Stimulated activated CD8-positive, alpha-beta memory T cell treated with anti-CD3 and anti-CD28 coated beads, Interleukin-7, amount 100 ng/mL, for 24 hours (primary cell): ENCODE results near the gene PON2.

ENCODE experiments used
- DNase-seq: peaks from one replicate; pipeline ENCODE4 v3.0.0-alpha.2; 2020; ENCODE audit warnings: low read depth

PON2 gene

DNA sequence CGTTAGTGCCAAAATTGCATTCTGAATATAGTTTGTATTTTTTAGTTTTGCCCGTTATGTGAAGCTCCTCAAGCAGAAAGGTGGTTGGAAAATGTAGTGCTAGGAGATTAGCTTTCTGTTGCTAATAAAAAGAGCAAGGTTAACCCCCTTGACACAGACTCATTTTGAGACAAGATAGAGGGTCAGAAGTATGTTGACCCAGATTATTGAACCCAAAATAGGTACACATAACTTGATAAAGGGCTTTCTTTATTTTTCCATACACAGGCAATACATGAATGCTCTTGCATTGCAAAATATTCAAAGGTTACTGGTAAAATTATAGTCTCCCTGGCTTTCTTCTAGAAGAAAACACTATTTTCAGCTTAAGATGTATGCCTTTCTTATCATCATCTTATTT lies 10.0 kb upstream of the PON2 start:
- DNase-seq: no peak

GRCh38 chr7:95441042-95441823 lies 6.4 kb upstream of the PON2 start:
- no peak for DNase-seq

- no peak for DNase-seq
Observed at GRCh38 chr7:95440394-95441038, 5.7 kb upstream of the PON2 start.

GRCh38 chr7:95436407-95436806 lies 1.6 kb upstream of the PON2 start:
- no peak for DNase-seq

GRCh38 chr7:95435422-95435780 lies 573 bp upstream of the PON2 start:
- no peak for DNase-seq

DNA sequence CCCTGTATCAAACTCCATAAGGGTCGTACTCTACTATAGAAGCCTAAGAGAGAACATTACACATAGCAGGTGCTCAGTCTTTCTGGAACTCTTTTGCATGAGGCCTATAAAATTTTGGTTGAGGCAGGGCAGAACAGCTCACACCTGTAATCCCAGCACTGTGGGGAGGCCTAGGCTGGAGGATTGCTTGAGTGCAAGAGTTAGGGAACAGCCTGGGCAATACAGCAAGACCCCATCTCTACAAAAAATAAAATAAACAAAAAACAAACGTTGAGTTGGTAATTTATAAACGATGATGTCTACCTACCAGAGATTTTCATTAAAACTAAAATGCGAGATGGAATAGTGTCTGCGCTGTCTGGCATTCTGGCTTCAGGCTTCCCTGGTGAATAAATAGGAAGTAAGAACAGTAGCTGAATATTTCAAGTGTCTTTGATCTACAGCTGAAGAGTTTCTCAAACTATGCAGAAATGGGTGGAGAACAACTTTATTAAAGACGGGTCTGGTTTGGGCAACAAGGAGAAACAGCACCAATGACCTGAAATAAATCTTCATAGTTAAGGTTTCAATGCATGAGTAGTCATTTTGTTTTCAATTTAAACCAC lies 774 bp downstream of the PON2 start:
- no peak for DNase-seq

GRCh38 chr7:95433129-95433528 lies 1.7 kb downstream of the PON2 start:
- DNase-seq: no peak

DNA sequence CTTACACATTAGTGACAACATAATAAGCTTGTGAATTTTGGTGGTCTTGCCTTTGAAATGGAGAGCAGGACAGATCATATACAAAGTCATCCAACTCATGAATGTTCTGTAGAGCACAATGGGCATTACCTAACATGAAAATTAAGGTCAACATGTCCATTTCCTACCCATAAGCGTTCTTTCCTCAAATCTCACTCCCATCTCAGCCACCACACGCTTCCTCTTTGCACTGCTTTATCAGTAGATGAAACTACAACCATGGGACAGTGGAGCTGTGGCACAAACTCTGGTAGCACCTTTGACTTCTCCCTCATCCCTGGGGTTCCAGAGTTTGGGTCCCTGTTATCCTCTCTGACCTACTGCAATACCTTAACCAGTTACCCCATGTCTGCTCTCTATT lies 2.2 kb downstream of the PON2 start:
- DNase-seq: no peak

DNA sequence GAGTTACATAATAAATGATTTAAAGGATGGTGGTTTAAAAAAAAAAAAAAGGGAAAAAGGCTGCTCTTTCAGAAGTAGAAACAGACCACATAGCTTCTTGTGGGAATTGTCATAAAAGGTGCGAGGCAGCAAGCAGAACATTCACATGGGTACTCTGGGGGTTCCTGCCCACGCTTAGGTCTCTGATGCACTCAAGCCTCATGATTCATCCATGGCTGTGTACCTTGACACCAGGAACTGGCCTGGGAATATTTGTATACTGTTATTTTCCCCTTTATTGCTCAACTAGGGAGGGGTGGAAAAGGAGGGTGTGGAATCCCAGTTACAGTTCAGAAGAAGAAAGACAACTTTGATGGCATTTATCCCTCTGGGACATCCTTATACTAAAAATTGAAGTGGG lies 4.0 kb downstream of the PON2 start:
- DNase-seq: no peak

- DNase-seq: no peak
Observed at GRCh38 chr7:95429241-95429990, 5.4 kb downstream of the PON2 start.

GRCh38 chr7:95427914-95428516 lies 6.8 kb downstream of the PON2 start:
- no peak for DNase-seq

- DNase-seq: no peak
Observed at GRCh38 chr7:95427166-95427565, 7.7 kb downstream of the PON2 start.

GRCh38 chr7:95425694-95426093 lies 9.1 kb downstream of the PON2 start:
- DNase-seq: no peak

DNA sequence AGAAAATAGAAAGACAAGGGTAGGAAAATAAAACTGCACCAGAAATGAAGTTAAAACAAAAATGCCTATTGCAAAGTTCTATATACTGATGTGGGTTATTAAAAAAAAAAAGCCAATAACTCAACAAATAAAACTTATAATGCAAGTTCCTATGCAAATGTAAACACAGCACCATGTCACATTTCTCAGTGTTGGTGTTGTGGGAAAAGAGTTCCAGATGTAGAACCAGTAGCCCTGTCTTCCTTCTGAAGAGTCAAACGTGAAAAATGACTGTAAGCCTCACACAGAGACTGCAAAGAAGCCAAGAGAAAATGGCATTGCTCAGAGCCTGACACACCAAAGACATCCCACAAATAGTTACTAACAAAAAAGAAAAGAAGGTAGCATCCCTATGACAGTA lies 10.1 kb downstream of the PON2 start:
- DNase-seq: no peak

DNA sequence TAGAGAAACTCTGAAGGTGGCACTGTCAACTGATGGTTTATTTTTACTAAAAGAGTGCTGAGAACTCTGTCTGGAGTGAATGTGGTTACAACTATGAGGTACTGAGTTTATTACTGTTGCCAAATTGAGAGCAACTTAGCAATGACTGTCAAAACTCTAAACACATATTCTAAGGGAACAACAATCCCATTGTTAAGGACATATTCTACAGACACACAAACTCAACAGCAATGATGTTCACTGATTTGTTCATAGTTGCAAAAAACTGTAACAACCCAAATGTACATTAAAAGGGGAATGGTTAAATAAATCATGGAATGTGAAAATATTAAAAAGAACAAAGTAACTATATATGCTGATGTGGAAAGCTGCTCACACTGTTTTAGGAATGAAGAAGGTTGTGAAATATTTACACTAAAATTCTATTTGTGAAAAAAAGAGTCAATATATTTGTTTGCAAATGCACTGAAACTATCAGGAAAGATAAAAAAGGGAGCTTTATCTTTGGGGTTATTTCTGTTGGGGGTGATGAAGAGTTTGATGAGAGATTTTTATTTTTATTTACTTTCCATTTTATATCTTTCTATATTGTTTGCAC lies 12.9 kb downstream of the PON2 start:
- DNase-seq: no peak

DNA sequence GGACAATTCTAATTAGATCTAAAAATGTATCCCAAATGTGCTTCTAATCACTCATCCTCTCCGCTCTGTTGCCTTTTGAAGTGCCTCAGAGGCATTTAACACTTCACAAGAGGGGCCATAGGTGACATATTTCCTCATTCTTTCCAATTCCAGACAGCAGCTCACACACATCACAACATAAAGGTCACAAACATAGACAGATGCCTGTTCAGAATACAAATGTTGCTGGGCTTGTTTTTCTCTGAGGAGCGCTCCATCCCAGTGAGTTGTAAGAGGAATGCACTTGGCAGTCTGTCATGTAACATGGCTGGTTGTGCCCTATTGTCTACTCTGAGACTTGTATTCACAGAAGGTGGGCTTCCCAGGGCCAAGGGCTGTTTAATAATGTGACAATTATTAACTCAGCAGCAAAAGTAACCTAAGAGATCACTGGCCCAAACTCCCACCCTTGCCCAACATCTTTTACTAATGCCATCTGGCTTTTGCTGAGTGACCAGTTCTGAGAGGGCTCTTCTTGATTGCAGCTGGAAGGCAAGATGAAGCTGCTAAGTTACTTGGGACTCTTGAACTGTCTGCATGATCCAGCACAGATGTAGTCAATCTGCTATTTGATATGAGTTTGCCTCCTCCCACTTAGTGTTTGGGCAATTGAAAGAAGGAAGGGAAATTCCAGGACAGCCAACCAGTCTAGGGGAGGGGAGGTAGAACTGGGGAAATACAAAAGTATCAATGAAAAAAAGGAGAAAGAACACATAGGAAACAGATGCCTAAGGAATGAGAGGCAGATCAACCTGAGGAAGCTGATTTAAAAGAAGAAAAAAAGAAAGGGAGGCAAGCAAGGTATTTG lies 13.6 kb downstream of the PON2 start:
- no peak for DNase-seq

DNA sequence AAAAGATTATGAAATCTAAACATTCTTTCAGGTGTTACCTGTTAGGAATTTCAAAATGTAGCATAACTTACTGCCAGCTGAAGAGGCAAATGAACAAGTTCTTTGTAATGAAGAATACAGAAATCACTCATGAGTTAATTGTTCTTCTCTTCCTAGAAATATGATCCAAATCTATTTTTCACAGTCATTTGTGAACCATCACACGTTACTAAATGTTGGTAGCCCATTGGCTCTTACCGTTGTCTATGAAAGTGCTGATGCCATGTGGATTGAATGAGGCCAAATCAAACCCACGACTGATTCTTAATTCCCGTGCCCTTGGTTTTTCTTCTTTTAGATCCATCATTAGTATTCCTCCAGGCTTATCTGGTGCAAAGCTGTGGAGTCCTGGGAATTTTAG lies 22.8 kb downstream of the PON2 start:
- no peak for DNase-seq

- no peak for DNase-seq
Observed at GRCh38 chr7:95411666-95412065, 23.2 kb downstream of the PON2 start.

GRCh38 chr7:95411036-95411435 lies 23.8 kb downstream of the PON2 start:
- no peak for DNase-seq

GRCh38 chr7:95407751-95408150 lies 27.1 kb downstream of the PON2 start:
- no peak for DNase-seq

DNA sequence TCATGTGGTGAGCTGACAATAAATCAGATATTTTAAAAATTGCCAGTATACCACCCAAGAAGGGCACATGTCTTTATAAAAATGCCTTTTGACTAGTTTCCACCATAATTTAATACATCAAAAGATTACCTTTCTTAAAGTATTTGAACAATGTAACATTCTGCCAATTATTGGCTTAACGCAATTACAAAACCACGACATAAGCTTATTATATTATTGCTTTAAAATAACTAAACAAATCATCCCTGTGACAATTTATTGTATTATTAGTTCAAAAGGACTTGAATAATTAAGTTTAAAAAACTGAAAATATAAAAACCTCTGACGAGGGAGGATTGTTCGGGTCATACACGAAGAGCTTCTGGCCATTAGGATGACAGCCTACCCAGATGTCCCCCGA lies 29.0 kb downstream of the PON2 start:
- no peak for DNase-seq
